C1 segment of cervical spinal cord (tissue), 14 donors: ENCODE measurements around the gene RABAC1.
"Not testable (repeated sequence)": the region's sequence is repeated elsewhere in the genome, so short reads cannot be mapped to it uniquely, and the experiment has no call there.

ENCODE experiments used
- DNase-seq, 14 donors: peaks; one replicate each; lab custom pipeline; 2025; lab: John Stamatoyannopoulos, UW

RABAC1 gene

DNA sequence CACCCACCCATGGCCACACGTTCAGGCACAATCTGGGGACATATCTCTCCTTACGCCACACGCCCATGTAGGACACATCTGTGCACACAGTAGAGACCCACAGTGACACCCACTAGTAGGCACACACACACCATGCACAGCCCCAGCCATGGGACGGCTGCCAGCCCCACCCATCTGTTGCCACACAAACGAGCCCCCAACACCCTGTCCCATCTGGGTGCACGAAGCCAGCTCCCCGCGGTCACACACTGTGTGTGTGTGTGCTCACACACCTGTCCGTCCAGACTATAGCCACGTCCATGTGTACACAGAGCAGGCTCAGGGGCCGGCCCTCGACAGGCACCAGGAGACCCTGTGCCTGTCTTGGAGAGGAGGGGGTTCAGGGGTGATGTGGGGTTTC lies 41.4 kb downstream of the RABAC1 start:
- DNase-seq: no peak

DNA sequence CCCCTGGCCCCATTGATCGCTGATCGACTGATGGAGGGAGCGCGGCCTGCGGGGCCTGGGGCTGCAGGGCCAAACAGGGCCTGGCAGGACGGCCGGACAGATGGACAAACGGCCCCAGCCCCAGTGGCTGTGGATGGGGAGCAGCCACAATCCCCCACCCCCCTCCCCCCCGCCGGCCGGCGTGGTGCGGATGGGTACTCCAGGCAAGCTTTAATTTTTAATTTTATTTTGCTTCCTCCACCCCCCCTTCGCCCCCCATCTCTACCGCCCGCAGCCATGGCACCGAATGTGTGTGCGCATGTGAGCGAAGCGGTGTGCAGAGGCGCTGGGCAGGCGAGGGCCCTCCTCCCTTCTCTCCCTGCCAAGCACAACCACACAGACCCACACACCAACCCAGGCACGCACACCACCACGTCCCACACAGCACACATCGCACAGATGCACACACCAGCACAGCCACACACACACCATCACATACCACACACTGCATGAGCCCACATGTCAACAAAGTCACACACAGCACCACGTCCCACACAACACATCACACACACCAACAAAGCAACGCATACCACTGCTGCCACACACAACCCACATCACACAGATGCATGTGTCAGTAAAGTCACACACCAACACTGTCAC lies 43.2 kb downstream of the RABAC1 start:
- DNase-seq: no peak

DNA sequence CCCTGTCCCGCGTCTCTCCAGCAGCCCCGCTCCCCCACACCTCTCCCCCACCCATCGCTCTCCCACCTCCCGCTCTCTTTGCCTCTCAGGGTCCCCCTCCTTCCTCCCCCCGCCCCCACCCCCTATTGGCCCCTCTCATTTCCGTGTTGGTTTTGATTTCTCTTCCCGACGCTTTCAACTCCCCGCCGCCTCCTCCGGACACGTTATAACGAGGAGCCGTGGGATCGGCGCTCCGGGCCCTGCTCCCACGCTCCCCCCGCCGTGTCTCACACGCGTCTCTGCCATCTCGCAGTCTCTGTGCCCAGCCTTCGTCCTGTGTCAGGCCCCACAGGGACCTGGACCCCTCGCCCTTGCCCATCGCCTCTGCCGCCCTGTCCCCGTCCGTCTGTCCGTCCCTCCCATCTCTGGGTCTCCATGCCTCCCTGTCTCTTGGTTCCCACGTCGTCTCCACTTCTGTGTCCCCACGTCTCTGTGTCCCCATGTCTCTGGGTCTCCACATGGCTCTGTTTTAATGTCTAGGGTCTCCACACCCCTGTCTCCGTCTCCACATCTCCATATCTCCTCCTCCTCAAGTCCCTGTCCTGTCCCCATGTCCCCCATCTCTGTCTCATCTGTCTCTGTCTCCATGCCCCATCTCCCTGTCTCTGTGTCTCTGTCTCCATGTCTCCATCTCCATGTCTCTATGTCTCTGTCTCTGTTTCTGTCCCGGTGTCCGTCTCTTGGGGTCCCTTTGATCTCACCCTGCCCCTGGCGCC lies 43.9 kb downstream of the RABAC1 start:
- no peak for DNase-seq

DNA sequence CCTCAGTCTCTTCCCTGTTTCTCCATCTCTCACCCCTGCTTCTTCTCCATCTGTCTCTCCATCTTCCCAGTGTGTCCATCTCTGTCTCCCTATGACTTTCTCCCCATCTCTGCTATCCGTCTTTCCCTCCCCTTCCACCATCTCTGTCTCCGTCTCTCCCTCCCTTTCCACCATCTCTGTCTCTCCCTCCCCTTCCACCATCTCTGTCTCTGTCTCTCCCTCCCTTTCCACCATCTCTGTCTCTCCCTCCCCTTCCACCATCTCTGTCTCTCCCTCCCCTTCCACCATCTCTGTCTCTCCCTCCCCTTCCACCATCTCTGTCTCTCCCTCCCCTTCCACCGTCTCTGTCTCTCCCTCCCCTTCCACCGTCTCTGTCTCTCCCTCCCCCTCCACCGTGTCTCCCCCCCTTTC lies 44.7 kb downstream of the RABAC1 start:
- not testable (repeated sequence) for DNase-seq

DNA sequence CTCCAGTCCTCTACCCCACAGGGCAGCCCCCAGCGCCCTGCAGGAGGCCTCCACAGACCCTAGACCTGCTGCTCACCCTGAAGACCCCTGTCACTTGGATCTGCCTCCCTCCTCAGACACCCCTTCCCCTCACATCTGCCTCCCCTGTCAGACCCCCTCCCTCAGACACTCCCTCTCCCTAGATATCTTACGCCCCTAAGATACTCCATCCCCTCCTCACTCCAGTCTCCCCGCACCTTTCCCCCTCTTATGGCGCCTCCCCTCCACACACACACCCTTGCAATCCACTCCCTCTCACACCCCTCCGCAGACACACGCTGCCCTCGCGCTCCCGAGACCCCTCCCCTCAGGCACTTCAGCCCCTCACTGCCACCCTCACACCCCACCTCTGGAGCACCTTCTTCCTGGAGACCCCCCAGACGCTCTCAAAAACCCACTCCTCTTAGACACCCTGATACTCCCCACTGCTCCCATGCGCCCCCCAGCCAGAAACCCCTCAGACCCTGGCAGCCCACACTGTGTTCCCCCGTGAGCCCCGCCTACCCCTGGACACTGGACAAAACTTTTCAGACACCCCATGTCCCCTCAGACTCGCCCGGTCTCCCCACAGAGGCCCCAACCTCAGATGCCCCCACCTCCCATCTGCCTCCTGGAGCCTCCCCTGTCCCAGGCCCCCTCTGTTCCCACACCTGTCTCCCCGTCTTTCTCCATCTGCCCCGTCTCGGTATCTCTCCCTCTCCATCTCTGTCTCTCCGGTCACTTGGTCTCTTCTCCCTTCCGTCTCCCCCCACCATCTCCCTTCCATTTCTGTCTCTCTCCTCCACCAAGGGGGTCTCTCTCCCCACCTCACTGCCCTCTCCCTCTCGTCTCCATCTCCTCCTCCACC lies 45.3 kb downstream of the RABAC1 start:
- DNase-seq: no peak

DNA sequence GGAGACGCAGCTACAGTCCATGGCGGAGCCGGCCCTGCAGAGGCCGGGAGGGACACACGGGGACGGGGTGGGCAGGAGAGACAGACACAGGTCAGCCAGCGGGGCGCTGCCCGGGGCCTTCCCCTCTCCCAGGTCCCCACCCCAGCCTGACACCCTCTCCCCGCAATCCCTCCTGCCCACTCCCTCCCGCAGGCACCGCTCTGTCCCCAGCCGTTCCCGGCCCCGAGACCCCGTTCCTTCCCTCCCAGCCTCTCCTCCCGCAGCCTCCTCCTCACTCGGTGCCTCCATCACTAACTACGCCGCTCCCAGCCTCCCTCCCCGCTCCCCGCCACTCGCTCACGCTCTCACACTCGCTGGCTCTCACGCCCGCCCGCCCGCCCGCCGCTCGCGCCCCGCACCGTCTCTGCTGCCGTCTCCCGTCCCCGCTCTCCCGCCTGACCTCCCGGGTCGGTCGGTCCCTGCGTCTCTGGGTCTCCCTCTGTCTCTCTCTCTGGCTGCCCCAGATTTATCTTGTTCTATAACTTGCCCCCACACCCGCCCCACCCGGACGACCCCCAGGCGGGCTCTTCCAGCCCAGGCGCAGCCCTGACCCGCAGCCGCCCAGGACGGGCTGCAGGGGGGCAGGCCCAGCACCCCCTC lies 46.1 kb downstream of the RABAC1 start:
- DNase-seq: no peak

DNA sequence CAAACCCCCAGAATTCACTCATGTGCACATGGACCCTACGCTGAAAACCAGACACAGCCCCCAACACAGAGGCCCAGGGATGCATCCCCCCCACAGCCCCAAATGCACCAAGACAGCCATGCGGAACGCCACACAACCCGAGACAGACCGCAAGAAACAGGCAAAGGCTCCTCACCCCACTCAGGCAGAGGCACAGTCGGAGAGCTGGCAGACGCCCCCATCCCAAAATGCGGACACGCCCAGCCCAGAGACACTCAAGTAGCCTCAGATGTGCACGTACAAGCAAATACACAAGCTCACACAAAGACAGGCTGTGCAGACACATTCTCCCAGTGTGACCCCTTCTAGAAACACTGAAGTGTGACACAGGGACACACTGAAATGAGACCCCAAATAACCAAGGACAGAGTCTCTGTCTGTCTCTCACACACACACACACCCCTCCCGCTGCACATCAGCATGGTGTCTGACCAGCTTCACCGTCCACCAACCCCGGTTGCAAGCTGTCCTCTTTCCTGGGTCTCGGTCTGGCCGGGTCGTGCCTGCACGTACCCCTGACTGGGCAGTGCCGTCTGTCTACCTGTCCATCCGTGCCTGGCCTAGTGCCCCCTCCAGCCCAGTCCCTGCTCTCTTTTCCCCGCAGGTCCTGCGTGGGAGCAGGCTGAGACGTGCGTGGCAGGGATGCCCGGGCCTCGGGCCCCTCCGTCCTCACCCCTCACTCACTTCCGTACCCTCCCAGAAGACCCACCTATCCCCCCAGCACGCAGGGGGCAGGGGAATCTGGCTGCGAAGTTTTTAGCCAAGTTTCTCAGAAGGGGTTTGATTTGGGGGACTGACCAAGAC lies 47.0 kb downstream of the RABAC1 start:
- no peak for DNase-seq

DNA sequence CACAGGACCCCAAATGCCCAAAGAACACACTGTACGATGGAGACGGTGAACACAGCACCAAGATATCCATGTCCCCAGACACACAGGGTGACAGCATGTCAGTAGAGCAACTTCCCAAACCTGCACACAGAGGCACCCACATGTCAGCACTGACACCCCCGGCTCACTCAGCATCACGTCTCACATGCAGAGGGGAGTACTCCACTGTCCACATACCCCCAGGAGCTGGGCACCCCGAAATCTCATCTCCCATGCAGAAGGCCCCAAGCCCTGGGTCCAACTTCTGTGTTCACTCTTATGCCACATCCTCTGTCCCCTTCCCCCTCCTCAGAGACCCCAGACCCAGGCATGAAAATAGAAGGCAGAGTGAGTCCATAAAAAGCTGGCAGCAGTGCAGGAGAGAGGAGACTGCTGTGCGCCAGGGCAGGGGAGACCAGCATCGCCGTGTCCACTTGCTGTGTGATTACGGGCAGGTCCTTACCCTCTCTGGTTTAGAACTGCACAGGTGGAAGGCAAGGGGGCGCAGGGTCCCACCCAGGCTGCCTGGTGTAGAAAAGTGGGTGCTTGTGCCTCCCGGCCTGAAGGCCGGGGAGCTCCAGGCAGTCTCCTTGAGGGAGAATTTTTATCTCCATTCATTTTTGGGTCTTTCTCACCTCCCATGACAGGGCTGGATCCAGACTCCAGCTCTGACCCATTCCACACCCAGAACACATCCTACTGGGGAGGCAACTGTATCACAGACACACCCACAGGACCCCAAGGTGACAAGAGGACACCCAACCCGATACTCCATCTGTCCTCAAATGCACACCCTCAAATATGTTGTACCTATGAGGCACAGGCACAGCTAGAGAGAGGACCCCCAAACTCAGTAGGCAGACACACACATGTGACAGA lies 47.9 kb downstream of the RABAC1 start:
- DNase-seq: no peak

DNA sequence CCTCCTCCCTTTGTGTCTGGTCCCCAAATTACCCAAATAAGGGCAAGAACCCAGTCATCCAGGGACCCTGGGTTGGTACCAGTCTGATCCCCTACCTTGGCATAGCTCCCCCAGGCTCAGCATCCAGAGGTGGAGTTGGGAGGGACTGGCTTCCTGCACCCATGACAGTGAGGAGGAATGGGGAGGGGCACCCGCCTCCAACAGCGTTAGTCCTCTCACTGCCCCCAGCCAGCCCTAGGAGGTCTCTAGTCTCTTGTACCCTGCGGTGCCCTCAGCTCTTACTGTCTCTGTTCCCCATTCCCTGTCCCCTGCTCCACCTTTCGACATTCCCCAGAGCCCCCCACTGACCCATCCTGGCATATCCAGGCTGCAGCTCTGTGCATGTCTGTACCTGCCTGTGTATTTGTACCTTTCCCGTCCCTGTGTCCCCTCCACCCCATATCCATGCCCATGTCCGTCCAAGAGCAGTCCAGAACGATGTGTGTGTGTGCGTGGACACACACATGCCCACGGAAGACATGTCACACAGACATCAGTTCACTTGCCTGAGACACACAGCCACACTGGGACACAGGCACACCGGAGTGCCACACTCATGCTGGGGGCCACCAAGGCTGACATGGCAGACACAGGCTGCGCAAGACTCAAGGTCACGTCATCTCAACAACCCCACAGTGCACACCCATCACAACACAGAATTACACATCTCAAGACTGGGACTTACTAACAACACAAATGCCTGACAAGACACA lies 48.7 kb downstream of the RABAC1 start:
- no peak for DNase-seq

DNA sequence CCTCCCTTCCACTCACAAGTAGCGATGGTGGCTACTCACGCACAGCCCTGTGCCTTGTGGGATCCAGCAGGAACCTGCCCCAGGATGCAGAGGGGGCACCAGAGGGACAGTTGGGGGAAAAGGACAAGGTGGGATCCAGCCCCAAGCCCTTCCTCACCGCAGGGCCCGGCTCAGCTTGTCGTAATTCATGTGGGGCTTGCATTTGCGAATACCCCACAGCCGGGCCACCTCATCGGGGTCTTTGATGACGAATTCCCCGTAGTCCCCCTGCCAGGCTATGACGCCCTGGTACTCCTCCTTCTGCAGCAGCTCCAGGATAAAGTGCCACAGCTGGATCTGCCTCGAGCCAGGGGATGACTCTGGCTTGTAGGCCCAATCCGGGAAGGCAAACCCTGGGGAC lies 49.4 kb downstream of the RABAC1 start:
- no peak for DNase-seq

DNA sequence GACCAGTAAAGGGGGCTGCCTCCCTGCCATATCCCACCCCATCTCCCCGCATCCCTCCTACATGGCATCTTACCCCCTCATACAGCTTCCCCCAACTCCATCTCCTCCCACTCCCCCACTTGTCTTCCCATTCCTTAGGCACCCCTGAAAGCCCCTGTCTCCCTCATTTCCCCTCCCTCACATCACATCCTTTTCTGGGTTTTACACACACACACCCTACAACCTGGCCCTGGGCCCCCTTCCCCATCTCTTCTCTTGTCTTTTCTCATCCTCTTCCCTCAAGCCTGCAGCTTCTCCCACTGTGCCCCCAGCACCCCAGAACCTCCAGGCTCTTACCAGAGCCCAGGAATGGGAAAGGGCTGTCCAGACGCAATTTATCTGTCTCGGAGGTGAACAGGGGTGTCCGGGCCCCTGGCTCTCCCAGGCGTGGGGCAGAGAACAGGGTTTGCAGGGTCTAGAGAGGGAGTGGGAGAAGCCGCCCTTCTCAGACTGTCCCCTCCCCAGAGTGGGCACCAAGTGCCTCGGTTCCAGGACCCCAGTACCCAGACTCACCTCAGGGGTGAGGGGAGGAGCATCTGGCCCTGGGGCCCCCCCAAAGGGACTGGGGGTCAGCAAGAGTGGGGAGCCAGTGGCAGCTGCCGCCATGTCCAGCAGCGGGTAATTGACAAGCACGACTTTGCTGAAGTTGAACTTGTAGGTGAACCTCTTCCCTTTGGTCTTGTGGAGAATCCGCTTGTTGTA lies 50.2 kb downstream of the RABAC1 start:
- DNase-seq: no peak

DNA sequence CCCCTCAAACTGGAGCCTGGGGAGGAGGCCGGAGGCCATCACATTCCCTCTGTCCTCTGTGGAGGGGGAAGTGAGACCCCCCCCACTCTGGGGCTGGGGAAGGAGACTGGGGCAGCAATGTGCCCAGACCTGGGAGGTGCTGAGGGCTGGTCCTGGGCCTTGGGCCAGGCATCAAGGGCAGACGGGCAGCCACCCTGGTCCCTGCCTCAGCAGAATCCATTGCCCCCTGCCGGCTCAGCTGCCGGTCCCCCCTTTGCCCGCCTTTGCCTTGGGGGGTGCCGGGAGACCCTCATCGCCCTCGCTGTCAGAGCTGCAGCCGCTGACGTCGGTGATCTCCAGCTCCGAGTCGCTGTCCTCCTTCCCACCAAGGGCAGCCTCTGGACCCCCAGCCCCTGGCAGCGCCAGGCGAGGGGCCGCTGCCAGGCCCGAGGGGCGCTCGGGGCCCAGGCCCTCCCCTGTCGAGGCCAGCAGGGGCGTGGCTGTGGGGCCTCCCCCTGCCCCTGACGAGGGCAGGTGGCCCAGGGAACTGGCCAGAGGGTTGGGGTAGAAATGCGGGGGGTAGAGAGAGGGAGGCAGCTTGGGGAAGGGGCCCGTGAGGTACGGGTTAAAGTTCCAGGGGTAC lies 51.0 kb downstream of the RABAC1 start:
- DNase-seq: no peak

DNA sequence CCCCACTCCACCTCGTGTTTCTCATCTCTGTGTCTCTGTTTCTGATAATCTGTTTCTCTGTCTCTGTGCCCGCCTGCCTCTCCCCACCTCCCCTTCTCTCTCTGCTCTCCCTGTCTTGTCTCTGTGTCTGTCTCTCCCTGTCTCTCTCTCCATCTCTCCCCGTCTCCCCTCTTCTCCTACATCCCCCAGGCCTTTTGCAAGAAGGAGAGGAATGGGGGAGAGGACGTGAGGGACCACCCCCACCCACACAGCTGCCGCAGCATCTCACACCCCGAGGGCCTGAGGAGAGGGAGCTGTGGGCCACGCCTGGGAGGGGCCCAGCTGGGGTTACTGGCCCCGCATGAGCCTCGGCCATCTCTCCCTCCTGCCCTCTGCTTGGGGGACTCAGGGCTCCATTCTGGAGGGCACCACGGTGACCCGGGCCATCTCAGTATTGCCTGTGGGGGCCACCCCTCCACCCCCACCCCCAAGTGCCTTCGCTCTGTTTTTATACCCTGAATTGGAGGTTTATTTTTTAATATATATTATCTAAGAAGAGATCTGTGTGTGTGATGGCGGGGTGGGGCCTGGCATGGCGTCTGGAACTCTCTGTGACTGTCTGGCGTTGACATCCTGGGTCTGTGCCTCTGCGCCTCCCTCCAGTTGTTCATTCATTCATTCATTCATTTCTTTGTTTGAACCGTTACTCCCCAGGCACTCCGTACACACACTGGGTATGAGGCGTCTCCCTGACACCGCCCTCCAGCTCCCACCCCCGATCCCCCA lies 52.0 kb downstream of the RABAC1 start:
- DNase-seq: no peak
